ENCODE measurements around the gene PLD3. TPM values are rescaled to one million over a fixed set of nuclear protein-coding genes. Genes with fewer than 3 reads are reported as not detected.

PLD3 gene
- total RNA-seq, 1 donor from 2014 or later: 208 TPM

DNA sequence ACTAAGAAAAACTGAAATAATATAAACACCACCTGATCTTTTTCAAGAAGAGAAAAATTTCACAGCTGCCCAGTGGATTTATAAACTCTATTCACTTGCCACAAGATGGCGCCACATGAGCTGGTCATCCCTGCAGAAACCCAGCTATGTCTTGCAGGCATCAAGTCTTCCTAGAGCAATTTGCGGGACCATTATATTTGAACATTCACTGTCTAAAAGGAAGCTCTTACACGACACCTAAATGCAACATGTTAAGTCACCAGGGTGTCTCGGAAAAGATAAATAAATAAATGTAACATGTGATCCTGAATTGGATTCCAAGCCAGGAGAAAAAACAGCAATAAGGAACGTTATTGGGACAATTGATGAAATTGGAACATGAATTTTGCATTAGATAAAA, 43.1 kb upstream of the PLD3 start:
- Mint-ChIP-seq H3K27ac (ENCODE audit: unreplicated experiment) (no peak overlapping the region), H3K4me3 (no peak overlapping the region)

GRCh38 chr19:40309666-40310065, 38.8 kb upstream of the PLD3 start:
- no peaks in the 10 kb centered on the region for H3K36me3 Mint-ChIP-seq (ENCODE audit: low read depth)
- no peak overlapping the region for H3K4me3 Mint-ChIP-seq
- no peaks in the 10 kb centered on the region for H3K9me3 Mint-ChIP-seq
- DNase-seq (ENCODE audit: low read depth, low spot score): no peak
- H3K27ac Mint-ChIP-seq (ENCODE audit: unreplicated experiment): no peak overlapping the region
- H3K4me1 Mint-ChIP-seq: peaks cover 5% of the 10 kb centered on the region
- TF ChIP-seq CTCF (conservative IDR thresholded peaks at IDR 0.05): no peak
- no peaks in the 10 kb centered on the region for H3K27me3 Mint-ChIP-seq (ENCODE audit: low read depth)

More for the DNA sequence above, 43.1 kb upstream of the PLD3 start:
- peaks cover 5% of the 10 kb centered on the region for H3K4me1 Mint-ChIP-seq
- no peaks in the 10 kb centered on the region for H3K27me3 Mint-ChIP-seq (ENCODE audit: low read depth)
- no peaks in the 10 kb centered on the region for H3K36me3 Mint-ChIP-seq (ENCODE audit: low read depth)
- no peaks in the 10 kb centered on the region for H3K9me3 Mint-ChIP-seq
- TF ChIP-seq CTCF (conservative IDR thresholded peaks at IDR 0.05): peak; percentile 92
- DNase-seq (ENCODE audit: low read depth, low spot score): peak; percentile 88

DNA sequence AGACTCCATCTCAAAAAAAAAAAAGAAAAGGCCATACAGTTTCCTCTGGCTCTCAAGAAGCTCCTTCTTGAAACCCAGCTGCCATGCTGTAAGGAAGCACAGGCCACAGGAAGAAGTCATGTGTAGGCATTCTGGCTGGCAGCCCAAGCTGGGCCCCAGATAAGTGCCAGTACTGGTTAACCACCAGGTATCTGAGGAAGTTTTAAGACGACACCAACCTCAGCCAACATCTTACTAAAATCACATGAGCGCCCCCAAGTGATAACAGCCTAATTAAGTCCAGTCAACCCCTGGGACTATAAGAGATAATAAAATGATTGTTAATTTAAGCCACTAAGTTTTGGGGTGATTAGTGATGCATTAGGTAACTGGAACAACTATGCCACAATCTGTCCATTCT, 36.0 kb upstream of the PLD3 start:
- DNase-seq (ENCODE audit: low read depth, low spot score): no peak
- no peak for TF ChIP-seq CTCF (conservative IDR thresholded peaks at IDR 0.05)
- H3K9me3 Mint-ChIP-seq: no peaks in the 10 kb centered on the region
- no peaks in the 10 kb centered on the region for H3K36me3 Mint-ChIP-seq (ENCODE audit: low read depth)
- H3K27ac Mint-ChIP-seq (ENCODE audit: unreplicated experiment): no peak overlapping the region
- H3K27me3 Mint-ChIP-seq (ENCODE audit: low read depth): no peaks in the 10 kb centered on the region
- H3K4me1 Mint-ChIP-seq: no peaks in the 10 kb centered on the region
- no peak overlapping the region for H3K4me3 Mint-ChIP-seq

- Mint-ChIP-seq H3K36me3 (ENCODE audit: low read depth) (no peaks in the 10 kb centered on the region), H3K4me1 (no peaks in the 10 kb centered on the region), H3K27me3 (ENCODE audit: low read depth) (no peaks in the 10 kb centered on the region), H3K9me3 (no peaks in the 10 kb centered on the region), H3K27ac (ENCODE audit: unreplicated experiment) (no peak overlapping the region), H3K4me3 (no peak overlapping the region)
- TF ChIP-seq CTCF (conservative IDR thresholded peaks at IDR 0.05): no peak
- no peak for DNase-seq (ENCODE audit: low read depth, low spot score)
Measured at GRCh38 chr19:40313229-40313983, 35.1 kb upstream of the PLD3 start.

- H3K27me3 Mint-ChIP-seq (ENCODE audit: low read depth): no peaks in the 10 kb centered on the region
- no peak for TF ChIP-seq CTCF (conservative IDR thresholded peaks at IDR 0.05)
Measured at GRCh38 chr19:40314656-40315055, 33.8 kb upstream of the PLD3 start.

More at GRCh38 chr19:40314656-40315055, 33.8 kb upstream of the PLD3 start:
- Mint-ChIP-seq H3K4me3 (no peak overlapping the region), H3K4me1 (no peaks in the 10 kb centered on the region), H3K36me3 (ENCODE audit: low read depth) (no peaks in the 10 kb centered on the region), H3K9me3 (no peaks in the 10 kb centered on the region), H3K27ac (ENCODE audit: unreplicated experiment) (no peak overlapping the region)
- DNase-seq (ENCODE audit: low read depth, low spot score): no peak
